GM23338 (cell line): ENCODE results near the gene RNF182. TPM values are rescaled to one million over a fixed set of nuclear protein-coding genes. Genes with fewer than 3 reads are reported as not detected.
A peak's percentile ranks its signal among the peaks of the same experiment; 100 is the strongest.

Experiments
- ATAC-seq: fragments of 200-7000 bp; cut with Tn5 transposase; 3 replicates; pipeline ENCODE4 v1.9.1; 2020
- DNase-seq: peaks from one replicate; pipeline ENCODE4 v3.0.0-alpha.2; 2015; ENCODE audit warnings: low spot score
- H2AFZ ChIP-seq: fragments of 200-600 bp; sonication (generic); 2 replicates; pipeline ENCODE4 v1.8.0; 2016; ENCODE audit warnings: antibody characterized with exemption, mild to moderate bottlenecking, moderate library complexity
- H3F3A ChIP-seq: fragments of 200-600 bp; sonication (generic); replicated peaks from 2 replicates; pipeline ENCODE4 v1.8.0; 2017; ENCODE audit warnings: antibody characterized with exemption, mixed run types, low read depth
- H3K27ac ChIP-seq: fragments of 200-600 bp; sonication (generic); 2 replicates; pipeline ENCODE4 v1.6.1; 2016; ENCODE audit warnings: low read depth
- H3K27me3 ChIP-seq: fragments of 200-600 bp; sonication (generic); 2 replicates; pipeline ENCODE4 v1.8.0; 2016; ENCODE audit warnings: mild to moderate bottlenecking, mixed run types, moderate library complexity; ENCODE audit not compliant: insufficient read depth
- H3K36me3 ChIP-seq: fragments of 200-600 bp; sonication (generic); 2 replicates; pipeline ENCODE4 v1.8.0; 2016; ENCODE audit warnings: mild to moderate bottlenecking; ENCODE audit not compliant: insufficient read depth
- H3K4me1 ChIP-seq: fragments of 200-600 bp; sonication (generic); 2 replicates; pipeline ENCODE4 v1.8.0; 2016; ENCODE audit warnings: mild to moderate bottlenecking, moderate library complexity; ENCODE audit not compliant: insufficient read depth
- H3K4me2 ChIP-seq: fragments of 200-600 bp; sonication (generic); 2 replicates; pipeline ENCODE4 v1.7.1; 2017; ENCODE audit warnings: mixed run types
- H3K4me3 ChIP-seq: fragments of 200-600 bp; sonication (generic); 2 replicates; pipeline ENCODE4 v1.6.1; 2016; ENCODE audit warnings: mixed run types
- H3K79me2 ChIP-seq: fragments of 200-600 bp; sonication (generic); replicated peaks from 2 replicates; pipeline ENCODE4 v1.8.0; 2017; ENCODE audit warnings: mild to moderate bottlenecking; ENCODE audit not compliant: insufficient read depth
- H3K9me2 ChIP-seq: fragments of 200-600 bp; sonication (generic); 2 replicates; pipeline ENCODE4 v1.8.0; 2017; ENCODE audit not compliant: insufficient read depth
- H4K20me1 ChIP-seq: fragments of 200-600 bp; sonication (generic); replicated peaks from 2 replicates; pipeline ENCODE4 v1.8.0; 2017; ENCODE audit warnings: mild to moderate bottlenecking; ENCODE audit not compliant: insufficient read depth
- H3K27ac Mint-ChIP-seq: 2 replicates; pipeline ENCODE4 v1.8.0; 2020; ENCODE audit warnings: inconsistent platforms, mild to moderate bottlenecking, moderate library complexity, mixed read lengths
- H3K27me3 Mint-ChIP-seq: 3 replicates; pipeline ENCODE4 v1.8.0; 2022; ENCODE audit warnings: low read depth, mild to moderate bottlenecking, moderate library complexity, mixed read lengths, inconsistent platforms; ENCODE audit not compliant: insufficient read depth, poor library complexity
- H3K36me3 Mint-ChIP-seq: 3 replicates; pipeline ENCODE4 v1.8.0; 2021; ENCODE audit warnings: low read depth, mild to moderate bottlenecking, inconsistent platforms, moderate library complexity, mixed read lengths
- H3K4me1 Mint-ChIP-seq: 3 replicates; pipeline ENCODE4 v1.8.0; 2020; ENCODE audit warnings: mild to moderate bottlenecking, inconsistent platforms, mixed read lengths
- H3K4me3 Mint-ChIP-seq: 3 replicates; pipeline ENCODE4 v1.8.0; 2021; ENCODE audit warnings: moderate library complexity, mild to moderate bottlenecking, inconsistent platforms, mixed read lengths
- H3K9me3 Mint-ChIP-seq: 3 replicates; pipeline ENCODE4 v1.8.0; 2020; ENCODE audit warnings: moderate library complexity, mild to moderate bottlenecking, inconsistent platforms, mixed read lengths
- CREB1 ChIP-seq: fragments of 250-450 bp; sonication (Bioruptor Pico); IDR thresholded peaks from 2 replicates; pipeline ENCODE4 v1.5.0; 2020; ENCODE audit warnings: low read depth, mild to moderate bottlenecking, moderate library complexity
- CTCF ChIP-seq, 2 experiments: fragments of 200-600 bp in 1 of 2; sonication (generic) in 1 of 2; conservative IDR thresholded peaks; 2 replicates each; pipeline versions ENCODE4 v1.5.1 to v1.6.1; 2016 to 2017; ENCODE audit warnings: antibody characterized with exemption in 2 of 2, low read depth in 2 of 2, mild to moderate bottlenecking in 2 of 2, moderate library complexity in 1 of 2
- ETS1 ChIP-seq: IDR thresholded peaks from 2 replicates; pipeline ENCODE4 v1.6.1; 2016; ENCODE audit warnings: antibody characterized with exemption
- EZH2 ChIP-seq: fragments of 200-600 bp; sonication (generic); IDR thresholded peaks from one replicate; pipeline ENCODE4 v1.8.0; 2017; ENCODE audit warnings: antibody characterized with exemption, mild to moderate bottlenecking, low read depth; ENCODE audit not compliant: unreplicated experiment
- EZH2phosphoT487 ChIP-seq: fragments of 200-600 bp; sonication (generic); IDR thresholded peaks from one replicate; pipeline ENCODE4 v1.8.1; 2018; ENCODE audit warnings: antibody characterized with exemption; ENCODE audit not compliant: unreplicated experiment
- JUNB ChIP-seq: IDR thresholded peaks from one replicate; pipeline ENCODE4 v1.6.1; 2016; ENCODE audit warnings: antibody characterized with exemption; ENCODE audit not compliant: unreplicated experiment
- NANOG ChIP-seq: IDR thresholded peaks from 2 replicates; pipeline ENCODE4 v1.6.1; 2016; ENCODE audit warnings: antibody characterized with exemption, borderline replicate concordance
- POLR2AphosphoS5 ChIP-seq: IDR thresholded peaks from 2 replicates; pipeline ENCODE4 v1.6.1; 2016; ENCODE audit warnings: antibody characterized with exemption, low read depth
- REST ChIP-seq: IDR thresholded peaks from one replicate; pipeline ENCODE4 v1.6.1; 2018; ENCODE audit warnings: antibody characterized with exemption; ENCODE audit not compliant: unreplicated experiment
- STAT1 ChIP-seq: IDR thresholded peaks from one replicate; pipeline ENCODE4 v1.6.1; 2016; ENCODE audit warnings: antibody characterized with exemption; ENCODE audit not compliant: unreplicated experiment
- ZNF114 ChIP-seq: fragments of 250-450 bp; sonication (Bioruptor Pico); IDR thresholded peaks from 2 replicates; pipeline ENCODE4 v1.5.0; 2020; ENCODE audit warnings: mild to moderate bottlenecking, moderate library complexity
- ZNF331 ChIP-seq: fragments of 250-450 bp; sonication (Bioruptor Pico); IDR thresholded peaks from 2 replicates; pipeline ENCODE4 v1.5.0; 2020; ENCODE audit warnings: low read depth, mild to moderate bottlenecking, moderate library complexity
- polyA plus RNA-seq: library from polyadenylated mRNA; unstranded; fragments of >200 nt; fragmentation: Nextera tagmentation; extraction: Ambion mirVana; gene quantifications from 2 replicates; pipeline ENCODE4 v1.2.1, GENCODE V29; 2016
- total RNA-seq: library from RNA; depleted of rRNA; stranded (reverse); fragments of >200 nt; shearing (Covaris generic); gene quantifications from 2 replicates; pipeline ENCODE4 v1.2.3, GENCODE V29; 2014
- TF ChIP-seq, protein P1 (sequence below): fragments of 250-450 bp; sonication (Bioruptor Pico); IDR thresholded peaks from 2 replicates; pipeline ENCODE4 v1.5.0; 2020; ENCODE audit warnings: mild to moderate bottlenecking, moderate library complexity

RNF182 gene
- total and polyA plus RNA-seq, 2 experiments from 2014 or later = 3.2 to 9.8 TPM

GRCh38 chr6:14015964-14016363 lies 91.2 kb downstream of the RNF182 start:
- Histone ChIP-seq H3K9me2 (peaks cover 8% of the 10 kb centered on the region; the same call in 1 of the 2 replicates), H3K4me3 (no peak overlapping the region), H3K36me3 (no peaks in the 10 kb centered on the region), H4K20me1 (no peaks in the 10 kb centered on the region), H2AFZ (0 out of 2 replicates have a peak overlapping the region, but pooled peaks have one; percentile 81), H3K27me3 (no peaks in the 10 kb centered on the region), H3K4me2 (0 out of 2 replicates have a peak overlapping the region, but pooled peaks have one; percentile 81), H3K79me2 (no peaks in the 10 kb centered on the region), H3F3A (0 out of 2 replicates have a peak, but pooled peaks cover 2% of the 10 kb centered on the region), H3K27ac (no peak overlapping the region), H3K4me1 (peaks cover 23% of the 10 kb centered on the region)
- Mint-ChIP-seq H3K4me3 (no peak overlapping the region), H3K36me3 (peaks cover 7% of the 10 kb centered on the region; the same call in 2 of the 3 replicates), H3K9me3 (peaks cover 15% of the 10 kb centered on the region), H3K27me3 (peaks cover 25% of the 10 kb centered on the region), H3K4me1 (peaks cover 23% of the 10 kb centered on the region), H3K27ac (no peak overlapping the region)
- ATAC-seq (no peak), DNase-seq (no peak)
- TF ChIP-seq EZH2 = no peak
- TF ChIP-seq CREB1 (CRISPR knock-in tag) = no peak
- TF ChIP-seq POLR2AphosphoS5 = no peak
- no peak for TF ChIP-seq REST
- TF ChIP-seq, protein P1, sequence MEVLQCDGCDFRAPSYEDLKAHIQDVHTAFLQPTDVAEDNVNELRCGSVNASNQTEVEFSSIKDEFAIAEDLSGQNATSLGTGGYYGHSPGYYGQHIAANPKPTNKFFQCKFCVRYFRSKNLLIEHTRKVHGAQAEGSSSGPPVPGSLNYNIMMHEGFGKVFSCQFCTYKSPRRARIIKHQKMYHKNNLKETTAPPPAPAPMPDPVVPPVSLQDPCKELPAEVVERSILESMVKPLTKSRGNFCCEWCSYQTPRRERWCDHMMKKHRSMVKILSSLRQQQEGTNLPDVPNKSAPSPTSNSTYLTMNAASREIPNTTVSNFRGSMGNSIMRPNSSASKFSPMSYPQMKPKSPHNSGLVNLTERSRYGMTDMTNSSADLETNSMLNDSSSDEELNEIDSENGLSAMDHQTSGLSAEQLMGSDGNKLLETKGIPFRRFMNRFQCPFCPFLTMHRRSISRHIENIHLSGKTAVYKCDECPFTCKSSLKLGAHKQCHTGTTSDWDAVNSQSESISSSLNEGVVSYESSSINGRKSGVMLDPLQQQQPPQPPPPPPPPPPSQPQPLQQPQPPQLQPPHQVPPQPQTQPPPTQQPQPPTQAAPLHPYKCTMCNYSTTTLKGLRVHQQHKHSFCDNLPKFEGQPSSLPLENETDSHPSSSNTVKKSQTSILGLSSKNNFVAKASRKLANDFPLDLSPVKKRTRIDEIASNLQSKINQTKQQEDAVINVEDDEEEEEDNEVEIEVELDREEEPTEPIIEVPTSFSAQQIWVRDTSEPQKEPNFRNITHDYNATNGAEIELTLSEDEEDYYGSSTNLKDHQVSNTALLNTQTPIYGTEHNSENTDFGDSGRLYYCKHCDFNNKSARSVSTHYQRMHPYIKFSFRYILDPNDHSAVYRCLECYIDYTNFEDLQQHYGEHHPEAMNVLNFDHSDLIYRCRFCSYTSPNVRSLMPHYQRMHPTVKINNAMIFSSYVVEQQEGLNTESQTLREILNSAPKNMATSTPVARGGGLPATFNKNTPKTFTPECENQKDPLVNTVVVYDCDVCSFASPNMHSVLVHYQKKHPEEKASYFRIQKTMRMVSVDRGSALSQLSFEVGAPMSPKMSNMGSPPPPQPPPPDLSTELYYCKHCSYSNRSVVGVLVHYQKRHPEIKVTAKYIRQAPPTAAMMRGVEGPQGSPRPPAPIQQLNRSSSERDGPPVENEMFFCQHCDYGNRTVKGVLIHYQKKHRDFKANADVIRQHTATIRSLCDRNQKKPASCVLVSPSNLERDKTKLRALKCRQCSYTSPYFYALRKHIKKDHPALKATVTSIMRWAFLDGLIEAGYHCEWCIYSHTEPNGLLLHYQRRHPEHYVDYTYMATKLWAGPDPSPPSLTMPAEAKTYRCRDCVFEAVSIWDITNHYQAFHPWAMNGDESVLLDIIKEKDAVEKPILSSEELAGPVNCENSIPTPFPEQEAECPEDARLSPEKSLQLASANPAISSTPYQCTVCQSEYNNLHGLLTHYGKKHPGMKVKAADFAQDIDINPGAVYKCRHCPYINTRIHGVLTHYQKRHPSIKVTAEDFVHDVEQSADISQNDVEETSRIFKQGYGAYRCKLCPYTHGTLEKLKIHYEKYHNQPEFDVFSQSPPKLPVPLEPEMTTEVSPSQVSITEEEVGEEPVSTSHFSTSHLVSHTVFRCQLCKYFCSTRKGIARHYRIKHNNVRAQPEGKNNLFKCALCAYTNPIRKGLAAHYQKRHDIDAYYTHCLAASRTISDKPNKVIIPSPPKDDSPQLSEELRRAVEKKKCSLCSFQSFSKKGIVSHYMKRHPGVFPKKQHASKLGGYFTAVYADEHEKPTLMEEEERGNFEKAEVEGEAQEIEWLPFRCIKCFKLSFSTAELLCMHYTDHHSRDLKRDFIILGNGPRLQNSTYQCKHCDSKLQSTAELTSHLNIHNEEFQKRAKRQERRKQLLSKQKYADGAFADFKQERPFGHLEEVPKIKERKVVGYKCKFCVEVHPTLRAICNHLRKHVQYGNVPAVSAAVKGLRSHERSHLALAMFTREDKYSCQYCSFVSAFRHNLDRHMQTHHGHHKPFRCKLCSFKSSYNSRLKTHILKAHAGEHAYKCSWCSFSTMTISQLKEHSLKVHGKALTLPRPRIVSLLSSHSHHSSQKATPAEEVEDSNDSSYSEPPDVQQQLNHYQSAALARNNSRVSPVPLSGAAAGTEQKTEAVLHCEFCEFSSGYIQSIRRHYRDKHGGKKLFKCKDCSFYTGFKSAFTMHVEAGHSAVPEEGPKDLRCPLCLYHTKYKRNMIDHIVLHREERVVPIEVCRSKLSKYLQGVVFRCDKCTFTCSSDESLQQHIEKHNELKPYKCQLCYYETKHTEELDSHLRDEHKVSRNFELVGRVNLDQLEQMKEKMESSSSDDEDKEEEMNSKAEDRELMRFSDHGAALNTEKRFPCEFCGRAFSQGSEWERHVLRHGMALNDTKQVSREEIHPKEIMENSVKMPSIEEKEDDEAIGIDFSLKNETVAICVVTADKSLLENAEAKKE = no peak
- no peak for TF ChIP-seq EZH2phosphoT487
- TF ChIP-seq JUNB = no peak
- TF ChIP-seq ZNF114 (CRISPR knock-in tag) = no peak
- TF ChIP-seq ETS1 = no peak
- TF ChIP-seq ZNF331 (CRISPR knock-in tag) = no peak
- TF ChIP-seq CTCF (conservative IDR thresholded peaks at IDR 0.05; ENCODE audit: low read depth in 2 of 2) = no peak
- no peak for TF ChIP-seq NANOG
- no peak for TF ChIP-seq STAT1
